NCI-H524 treated with DMSO at 0.1 percent for 48 hours (cell line): ENCODE measurements around the gene ALKBH4.
"Not testable (repeated sequence)": the region's sequence is repeated elsewhere in the genome, so short reads cannot be mapped to it uniquely, and the experiment has no call there.

Experiments
- DNase-seq: peaks from one replicate; lab custom pipeline; 2025; lab: John Stamatoyannopoulos, UW

ALKBH4 gene

GRCh38 chr7:102464577-102465280 is at the start of gene ALKBH4, which contains the start of gene LRWD1:
TSS of gene ALKBH4 (minus strand) at chr7:102464863. CDS start at chr7:102464836, 27 bp downstream.
TSS of gene LRWD1 (plus strand) at chr7:102464984. CDS start at chr7:102465081, 97 bp downstream.
- peak; percentile 29 for DNase-seq

DNA sequence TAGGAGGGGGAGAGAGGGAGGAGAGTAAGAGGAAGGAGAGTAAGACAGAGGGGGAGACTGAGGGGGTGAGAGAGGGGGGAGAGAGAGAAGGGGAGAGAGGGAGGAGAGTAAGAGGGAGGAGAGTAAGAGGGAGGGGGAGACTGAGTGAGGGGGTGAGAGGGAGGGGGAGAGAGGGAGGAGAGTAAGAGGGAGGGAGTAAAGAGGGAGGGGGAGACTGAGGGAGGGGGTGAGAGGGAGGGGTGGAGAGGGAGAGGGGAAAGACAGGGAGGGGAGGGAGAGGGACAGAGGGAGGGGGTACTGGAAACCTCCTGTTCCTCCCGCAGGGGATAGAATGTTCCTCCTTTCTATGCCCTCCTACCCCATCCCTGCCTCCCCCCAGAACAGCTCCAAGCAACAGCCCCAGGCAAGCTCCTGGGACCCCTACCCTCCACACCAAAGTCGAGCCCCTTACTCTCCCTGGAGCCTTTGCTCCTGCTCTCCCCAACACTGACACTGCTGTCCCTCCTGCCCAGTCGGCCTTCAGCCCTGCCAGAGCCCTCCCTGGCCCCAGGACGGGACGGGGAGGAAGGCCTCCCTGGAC is 48.1 kb upstream of the ALKBH4 start:
- DNase-seq = not testable (repeated sequence)

GRCh38 chr7:102511860-102512522 is 47.3 kb upstream of the ALKBH4 start:
- DNase-seq = not testable (repeated sequence)

DNA sequence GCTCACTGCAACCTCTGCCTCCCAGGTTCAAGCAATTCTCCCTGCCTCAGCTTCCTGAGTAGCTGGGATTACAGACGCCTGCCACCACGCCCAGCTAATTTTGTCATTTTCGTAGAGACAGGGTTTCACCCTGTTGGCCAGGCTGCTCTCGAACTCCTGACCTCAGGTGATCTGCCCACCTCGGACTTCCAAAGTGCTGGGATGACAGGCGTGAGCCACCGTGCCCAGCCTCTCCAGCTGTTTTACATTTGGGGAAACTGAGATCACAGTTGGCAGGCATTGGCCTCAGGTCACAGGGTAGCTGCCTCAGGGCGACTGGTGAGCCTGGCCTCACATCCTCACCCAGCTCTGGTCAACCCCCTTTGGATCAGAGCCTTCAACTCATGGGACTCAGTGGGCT is 45.9 kb upstream of the ALKBH4 start:
- DNase-seq = not testable (repeated sequence)

- DNase-seq = not testable (repeated sequence)
Observed at GRCh38 chr7:102507410-102508088, 42.9 kb upstream of the ALKBH4 start.

GRCh38 chr7:102505298-102506185 is 40.9 kb upstream of the ALKBH4 start:
- not testable (repeated sequence) for DNase-seq

- DNase-seq = not testable (repeated sequence)
Observed at GRCh38 chr7:102503141-102503540, 38.5 kb upstream of the ALKBH4 start.

DNA sequence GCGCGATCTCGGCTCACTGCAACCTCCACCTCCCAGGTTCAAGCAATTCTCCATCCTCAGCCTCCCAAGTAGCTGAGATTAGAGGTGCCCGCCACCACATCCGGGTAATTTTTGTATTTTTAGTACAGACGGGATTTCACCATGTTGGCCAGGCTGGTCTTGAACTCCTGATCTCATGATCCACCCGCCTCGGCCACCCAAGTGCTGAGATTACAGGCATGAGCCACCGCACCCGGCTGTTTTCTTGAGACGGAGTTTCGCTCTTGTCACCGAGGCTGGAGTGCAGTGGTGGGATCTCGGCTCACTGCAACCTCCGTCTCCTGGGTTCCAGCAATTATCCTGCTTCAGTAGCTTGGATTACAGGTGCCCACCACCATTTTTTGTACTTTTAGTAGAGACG is 33.7 kb upstream of the ALKBH4 start:
- not testable (repeated sequence) for DNase-seq

GRCh38 chr7:102497308-102497707 is 32.6 kb upstream of the ALKBH4 start:
- not testable (repeated sequence) for DNase-seq

DNA sequence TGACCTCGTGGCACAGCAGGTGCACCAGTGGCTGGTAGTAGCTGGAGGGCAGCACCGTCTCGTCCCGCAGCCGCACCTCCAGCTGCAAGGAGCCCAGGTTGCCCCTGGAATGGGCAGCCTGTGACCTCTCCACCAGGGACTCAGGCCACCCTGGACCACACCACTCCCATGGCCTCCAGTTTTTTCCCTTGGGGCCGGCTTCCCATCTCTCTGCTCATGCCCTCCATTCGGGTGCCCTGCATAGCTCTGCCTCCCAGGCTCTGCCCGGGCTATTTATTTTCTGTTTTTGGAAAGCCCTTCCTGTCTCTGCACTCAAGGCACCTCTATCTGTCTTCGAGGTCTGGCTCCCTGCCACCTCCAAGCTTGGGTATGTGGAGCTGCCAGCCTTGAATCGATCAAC is 32.2 kb upstream of the ALKBH4 start:
- DNase-seq = not testable (repeated sequence)

GRCh38 chr7:102494473-102495149 is 29.9 kb upstream of the ALKBH4 start:
- DNase-seq = not testable (repeated sequence)

DNA sequence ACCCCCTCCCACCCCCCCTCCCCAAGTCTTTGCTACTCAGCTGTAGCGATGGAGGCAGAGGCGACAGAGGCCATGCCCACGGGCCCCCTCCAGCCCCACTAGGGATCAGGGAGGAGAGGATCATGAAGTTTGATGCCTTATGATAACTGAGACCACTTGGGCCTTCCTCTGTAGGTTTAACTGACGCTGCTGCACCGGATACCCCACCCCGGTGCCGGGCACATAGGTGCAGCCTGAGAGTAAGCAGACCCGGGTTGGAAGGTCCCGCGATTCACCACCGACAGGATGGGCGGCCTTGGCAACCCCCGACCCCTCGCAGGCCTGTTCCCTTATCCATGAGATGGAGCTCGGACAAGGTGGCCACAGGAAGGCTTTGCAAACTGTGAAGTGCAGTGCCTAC is 29.4 kb upstream of the ALKBH4 start:
- not testable (repeated sequence) for DNase-seq

DNA sequence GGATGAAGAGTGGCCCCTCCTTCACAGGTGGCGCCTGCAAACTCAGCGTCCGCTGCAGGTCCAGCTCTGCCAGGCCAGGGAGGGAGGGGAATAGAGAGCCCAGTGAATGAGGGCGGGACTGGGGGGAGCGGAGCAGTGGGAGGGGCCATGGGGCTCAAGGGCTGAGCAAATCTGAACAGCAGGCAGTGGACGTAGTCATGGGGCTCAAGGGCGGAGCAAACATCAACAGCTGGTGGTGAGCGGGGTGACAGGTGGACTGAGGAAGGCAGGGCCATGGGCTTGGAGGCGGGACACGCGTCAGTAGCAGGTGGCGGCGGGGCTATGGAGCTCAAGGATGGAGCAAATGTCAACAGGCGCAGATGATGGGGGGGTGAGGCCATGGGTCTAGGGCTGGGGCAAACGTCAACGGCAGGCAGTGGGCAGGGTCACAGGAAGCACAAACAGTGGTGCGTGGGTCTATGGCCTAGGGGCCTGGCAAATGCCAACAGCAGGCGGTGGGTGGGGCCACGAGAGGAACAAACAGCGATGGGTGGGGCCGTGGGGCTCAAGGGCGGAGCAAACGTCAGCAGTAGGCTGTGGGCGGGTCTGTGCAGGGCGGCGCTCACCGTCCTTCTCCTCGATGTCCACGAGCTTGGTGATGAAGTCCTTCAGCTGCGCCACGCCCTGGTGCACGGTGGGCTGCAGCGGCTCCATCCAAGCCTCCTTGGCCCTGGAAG is 28.7 kb upstream of the ALKBH4 start:
- DNase-seq = not testable (repeated sequence)

- not testable (repeated sequence) for DNase-seq
Observed at GRCh38 chr7:102490529-102491075, 25.9 kb upstream of the ALKBH4 start.

DNA sequence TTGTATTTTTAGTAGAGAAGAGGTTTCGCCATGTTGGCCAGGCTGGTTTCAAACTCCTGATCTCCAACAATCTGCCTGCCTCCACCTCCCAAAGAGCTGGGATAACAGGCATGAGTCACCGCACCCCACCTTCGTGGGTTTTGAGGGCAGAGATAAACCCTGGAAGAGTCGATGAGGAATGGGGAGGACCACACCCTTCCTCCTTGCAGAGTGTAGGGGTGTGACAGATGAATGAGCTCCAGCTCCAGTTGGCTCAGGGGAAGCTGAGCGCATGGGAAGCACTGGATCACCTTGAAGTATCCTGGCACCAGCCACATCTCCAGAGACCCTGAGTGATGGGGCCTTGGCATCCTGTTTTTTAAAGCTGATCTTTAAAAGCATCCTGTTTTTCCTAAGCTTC is 19.7 kb upstream of the ALKBH4 start:
- not testable (repeated sequence) for DNase-seq

GRCh38 chr7:102481962-102482361 is 17.3 kb upstream of the ALKBH4 start:
- not testable (repeated sequence) for DNase-seq

DNA sequence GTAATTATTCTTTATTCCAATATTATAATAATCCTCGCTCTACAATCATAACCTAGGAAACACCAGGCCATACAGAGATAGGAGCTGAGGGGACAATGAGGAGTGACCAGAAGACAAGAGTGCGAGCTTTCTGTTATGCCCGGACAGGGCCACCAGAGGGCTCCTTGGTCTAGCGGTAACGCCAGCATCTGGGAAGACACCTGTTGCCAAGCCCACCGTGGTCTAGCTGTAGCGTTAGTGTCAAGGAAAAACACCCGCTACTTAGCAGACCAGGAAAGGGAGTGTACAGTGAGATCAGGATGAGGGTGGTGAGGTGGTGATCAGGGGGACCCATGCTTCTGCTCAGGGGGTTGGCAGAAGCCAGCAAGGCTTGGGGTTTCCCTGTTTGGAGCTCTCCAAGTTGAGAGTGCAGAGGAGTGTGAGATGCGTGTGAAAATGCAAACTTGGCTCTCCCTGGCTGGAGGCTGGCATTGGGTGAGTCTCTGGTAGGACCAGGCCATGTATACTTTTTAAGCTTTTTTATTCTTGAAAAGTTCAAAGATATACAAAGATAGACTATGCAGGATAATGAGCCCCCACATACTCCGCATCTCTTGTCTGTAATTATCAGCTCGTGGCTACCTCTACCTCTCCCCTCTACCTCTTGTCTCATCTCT is 15.4 kb upstream of the ALKBH4 start:
- DNase-seq = not testable (repeated sequence)

DNA sequence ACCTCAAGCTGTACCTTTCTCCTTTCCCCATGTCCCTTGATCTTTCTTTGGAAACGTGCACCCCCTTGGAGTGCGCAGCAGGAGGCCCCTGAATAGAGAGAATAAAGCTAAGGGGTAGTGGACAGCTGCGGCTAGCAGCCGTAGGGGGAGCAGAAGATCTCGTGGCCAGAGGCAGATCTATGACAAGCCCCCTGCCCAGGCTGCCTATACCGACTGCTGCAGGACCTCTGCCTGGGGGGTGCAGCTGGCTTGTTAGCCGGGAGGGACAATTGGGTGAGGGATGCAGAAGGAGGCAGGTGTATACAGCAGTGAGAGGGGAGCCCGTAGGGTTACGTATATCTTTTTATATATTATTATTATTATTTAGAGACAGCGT is 14.5 kb upstream of the ALKBH4 start:
- not testable (repeated sequence) for DNase-seq
